Immature natural killer cell (primary cell): Measurements from ENCODE around the gene RGL2. TPM values are rescaled to one million over a fixed set of nuclear protein-coding genes. Genes with fewer than 3 reads are reported as not detected.
A peak's percentile ranks its signal among the peaks of the same experiment; 100 is the strongest.

Source experiments
- DNase-seq, 3 donors: peaks; one replicate each; pipeline ENCODE4 v3.0.0; 2022; ENCODE audit warnings: mixed read lengths in 1 of 3
- H3K27ac Mint-ChIP-seq, 6 donors: one replicate each; pipeline ENCODE4 v1.8.0; 2020; ENCODE audit warnings: mixed read lengths in 6 of 6, mild to moderate bottlenecking in 5 of 6, inconsistent platforms in 4 of 6, moderate library complexity in 3 of 6
- H3K27me3 Mint-ChIP-seq, 3 donors: one replicate each; pipeline ENCODE4 v1.8.0; 2020 to 2021; ENCODE audit warnings: low read depth in 3 of 3, mild to moderate bottlenecking in 3 of 3, mixed read lengths in 3 of 3, moderate library complexity in 3 of 3, inconsistent platforms in 1 of 3
- H3K36me3 Mint-ChIP-seq, 3 donors: one replicate each; pipeline ENCODE4 v1.8.0; 2020; ENCODE audit warnings: mixed read lengths in 3 of 3, inconsistent platforms in 2 of 3, mild to moderate bottlenecking in 2 of 3
- H3K4me1 Mint-ChIP-seq, 2 donors: one replicate each; pipeline ENCODE4 v1.8.0; 2020; ENCODE audit warnings: inconsistent platforms in 2 of 2, mild to moderate bottlenecking in 2 of 2, mixed read lengths in 2 of 2, moderate library complexity in 1 of 2
- H3K4me3 Mint-ChIP-seq, 5 donors: one replicate each; pipeline ENCODE4 v1.8.0; 2020; ENCODE audit warnings: mild to moderate bottlenecking in 5 of 5, mixed read lengths in 5 of 5, inconsistent platforms in 3 of 5, moderate library complexity in 3 of 5
- H3K9me3 Mint-ChIP-seq, 6 donors: one replicate each; pipeline ENCODE4 v1.8.0; 2020; ENCODE audit warnings: mild to moderate bottlenecking in 6 of 6, mixed read lengths in 6 of 6, inconsistent platforms in 4 of 6, moderate library complexity in 3 of 6
- polyA plus RNA-seq, 3 donors: library from polyadenylated mRNA; unstranded; fragments of 300-500 nt; fragmentation: Illumina TruSeq; gene quantifications; one replicate each; pipeline ENCODE4 v1.2.3, GENCODE V29; 2021

The RGL2 gene
- polyA plus RNA-seq, 3 donors from 2014 or later: 5.9 to 14.7 (median 8.0) TPM

GRCh38 chr6:33248932-33249731, 49.6 kb downstream of the RGL2 start:
- H3K9me3 Mint-ChIP-seq: no peaks in the 10 kb centered on the region

DNA sequence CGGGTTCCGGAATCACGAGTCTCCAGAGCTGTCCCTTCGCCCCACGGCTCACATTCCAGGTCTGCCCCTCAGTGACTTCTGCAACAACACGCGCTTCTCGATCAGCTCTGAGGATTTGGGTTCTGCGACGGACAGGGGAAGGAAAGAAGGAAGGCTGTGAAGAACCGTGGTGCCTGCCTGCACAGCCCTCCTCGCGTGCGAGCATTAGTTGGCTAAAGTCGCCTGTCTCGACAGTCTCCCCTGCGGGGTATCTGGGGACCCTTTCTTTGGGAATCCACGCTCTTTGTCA, 50.2 kb downstream of the RGL2 start:
- peak overlapping the region; percentile 84 to 93 (median 91) for H3K4me3 Mint-ChIP-seq
- peak overlapping the region; percentile 93 to 96 (median 96) for H3K27ac Mint-ChIP-seq
- H3K36me3 Mint-ChIP-seq: peaks cover 5 to 11% (median 6%) of the 10 kb centered on the region in 3 donors
- no peak for DNase-seq
- H3K27me3 Mint-ChIP-seq: peaks cover 2 to 4% (median 3%) of the 10 kb centered on the region in 3 donors
- peaks cover 39 to 41% of the 10 kb centered on the region in 2 donors for H3K4me1 Mint-ChIP-seq
- no peaks in the 10 kb centered on the region for H3K9me3 Mint-ChIP-seq

More at GRCh38 chr6:33248932-33249731, 49.6 kb downstream of the RGL2 start:
- peaks cover 39 to 41% of the 10 kb centered on the region in 2 donors for H3K4me1 Mint-ChIP-seq
- peak overlapping the region; percentile 84 to 93 (median 91) for H3K4me3 Mint-ChIP-seq
- peaks cover 0 to 3% (median 2%) of the 10 kb centered on the region in 3 donors for H3K27me3 Mint-ChIP-seq
- peak overlapping the region; percentile 93 to 96 (median 96) for H3K27ac Mint-ChIP-seq
- DNase-seq: peak; percentile 96 to 98 (median 97)
- H3K36me3 Mint-ChIP-seq: peaks cover 5 to 14% (median 6%) of the 10 kb centered on the region in 3 donors

- DNase-seq: peak; percentile 83 to 86 (median 86)
- peaks cover 3 to 5% (median 4%) of the 10 kb centered on the region in 3 donors for H3K27me3 Mint-ChIP-seq
- no peaks in the 10 kb centered on the region for H3K9me3 Mint-ChIP-seq
- H3K36me3 Mint-ChIP-seq: peaks cover 5 to 11% (median 6%) of the 10 kb centered on the region in 3 donors
- peak overlapping the region; percentile 84 to 93 (median 91) for H3K4me3 Mint-ChIP-seq
- H3K27ac Mint-ChIP-seq: peak overlapping the region; percentile 93 to 96 (median 96)
- peaks cover 39 to 41% of the 10 kb centered on the region in 2 donors for H3K4me1 Mint-ChIP-seq
Measured at GRCh38 chr6:33247977-33248642, 50.6 kb downstream of the RGL2 start.

GRCh38 chr6:33243476-33243875, 55.3 kb downstream of the RGL2 start:
- H3K27me3 Mint-ChIP-seq: peaks cover 9 to 12% (median 11%) of the 10 kb centered on the region in 3 donors

DNA sequence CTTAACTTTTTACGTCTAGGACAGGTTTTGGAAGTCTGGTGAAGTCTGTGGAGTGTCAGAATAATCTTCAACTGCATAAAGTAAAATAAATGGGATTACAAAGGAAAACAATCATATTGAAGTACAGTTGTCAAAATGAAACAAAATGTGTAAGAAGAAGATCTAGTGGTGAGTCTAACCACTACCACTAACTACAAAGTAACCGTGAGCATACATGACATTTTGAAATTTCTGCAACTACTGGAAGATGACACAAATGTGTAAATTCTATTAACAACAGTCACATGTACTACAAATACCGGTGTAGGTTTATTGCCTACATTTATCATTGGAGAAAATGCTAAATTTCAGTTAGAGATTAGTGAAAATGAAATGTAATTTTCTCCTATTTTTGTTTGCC, 56.8 kb downstream of the RGL2 start:
- H3K4me3 Mint-ChIP-seq: no peak overlapping the region
- H3K9me3 Mint-ChIP-seq: no peaks in the 10 kb centered on the region
- H3K27me3 Mint-ChIP-seq: peaks cover 9 to 15% (median 12%) of the 10 kb centered on the region in 3 donors
- no peaks in the 10 kb centered on the region for H3K4me1 Mint-ChIP-seq
- H3K36me3 Mint-ChIP-seq: peaks cover 0 to 6% (median 0%) of the 10 kb centered on the region in 3 donors
- no peak overlapping the region for H3K27ac Mint-ChIP-seq
- DNase-seq: no peak

More at GRCh38 chr6:33243476-33243875, 55.3 kb downstream of the RGL2 start:
- H3K4me3 Mint-ChIP-seq: no peak overlapping the region
- peaks cover 7 to 8% of the 10 kb centered on the region in 2 donors for H3K4me1 Mint-ChIP-seq
- H3K36me3 Mint-ChIP-seq: peaks cover 0 to 6% (median 0%) of the 10 kb centered on the region in 3 donors
- H3K9me3 Mint-ChIP-seq: no peaks in the 10 kb centered on the region
- no peak for DNase-seq
- no peak overlapping the region for H3K27ac Mint-ChIP-seq

Other genes with a start within 250 kb of the RGL2 start
- 100 to 1,000 TPM; 173 to 252 (median 202) TPM for gene HLA-DPA1, start 225.3 kb downstream of the RGL2 start, polyA plus RNA-seq
- gene HLA-DPB1, start 223.0 kb downstream of the RGL2 start, polyA plus RNA-seq: 100 to 1,000 TPM; 183 to 353 (median 296) TPM
- gene COL11A2, start 106.5 kb downstream of the RGL2 start, polyA plus RNA-seq: under 1 TPM in 2 of 3 donors, not detected in 1; 0.33 to 0.67 TPM
- 10 to 100 TPM in 1 of 3 donors, 1 to 10 TPM in 2; 6.0 to 11.8 (median 6.9) TPM for gene RXRB, start 98.3 kb downstream of the RGL2 start, polyA plus RNA-seq
- 10 to 100 TPM; 27.4 to 67.5 (median 45.4) TPM for gene SLC39A7, start 98.1 kb downstream of the RGL2 start, polyA plus RNA-seq
- 10 to 100 TPM; 28.8 to 47.6 (median 34.3) TPM for gene HSD17B8, start 94.3 kb downstream of the RGL2 start, polyA plus RNA-seq
- 1 to 10 TPM; 5.5 to 9.5 (median 9.2) TPM for gene RING1, start 90.4 kb downstream of the RGL2 start, polyA plus RNA-seq
- gene VPS52, start 27.1 kb downstream of the RGL2 start, polyA plus RNA-seq: 10 to 100 TPM; 11.6 to 26.8 (median 16.8) TPM
- 1,000 to 10,000 TPM; 2,992 to 6,506 (median 3,113) TPM for gene RPS18, start 26.9 kb downstream of the RGL2 start, polyA plus RNA-seq
- gene B3GALT4, start 21.8 kb downstream of the RGL2 start, polyA plus RNA-seq: 10 to 100 TPM; 38.6 to 55.0 (median 44.1) TPM
- gene WDR46, start 9.7 kb downstream of the RGL2 start, polyA plus RNA-seq: 10 to 100 TPM; 59.4 to 81.6 (median 74.3) TPM
- 10 to 100 TPM; 25.7 to 55.6 (median 49.2) TPM for gene PFDN6, start 9.3 kb downstream of the RGL2 start, polyA plus RNA-seq
- gene TAPBP, start 15.1 kb upstream of the RGL2 start, polyA plus RNA-seq: 100 to 1,000 TPM; 303 to 707 (median 457) TPM
- 10 to 100 TPM; 14.5 to 18.1 (median 14.7) TPM for gene ZBTB22, start 18.8 kb upstream of the RGL2 start, polyA plus RNA-seq
- gene DAXX, start 24.0 kb upstream of the RGL2 start, polyA plus RNA-seq: 100 to 1,000 TPM in 1 of 3 donors, 10 to 100 TPM in 2; 71.6 to 159 (median 75.1) TPM
- gene KIFC1, start 92.9 kb upstream of the RGL2 start, polyA plus RNA-seq: 1 to 10 TPM in 2 of 3 donors, not detected in 1; 2.2 to 3.7 TPM
- gene PHF1, start 112.1 kb upstream of the RGL2 start, polyA plus RNA-seq: 10 to 100 TPM; 22.7 to 36.5 (median 29.8) TPM
- 100 to 1,000 TPM; 367 to 404 (median 404) TPM for gene CUTA, start 119.2 kb upstream of the RGL2 start, polyA plus RNA-seq
- under 1 TPM; 0.02 to 0.32 (median 0.20) TPM for gene SYNGAP1, start 121.1 kb upstream of the RGL2 start, polyA plus RNA-seq
- gene ZBTB9, start 155.6 kb upstream of the RGL2 start, polyA plus RNA-seq: 1 to 10 TPM; 1.2 to 7.0 (median 3.0) TPM